Osteocyte (in vitro differentiated cells): ENCODE measurements around the gene ATP2C2. TPM values are rescaled to one million over a fixed set of nuclear protein-coding genes. Genes with fewer than 3 reads are reported as not detected.

Experiments
- DNase-seq: peaks from one replicate; pipeline ENCODE4 v3.0.0; 2021; ENCODE audit warnings: mixed read lengths; ENCODE audit not compliant: unreplicated experiment; ENCODE audit errors: extremely low spot score
- H3K27ac Mint-ChIP-seq: one replicate; pipeline ENCODE4 v1.8.0; 2021; ENCODE audit warnings: mild to moderate bottlenecking, mixed read lengths; ENCODE audit not compliant: unreplicated experiment
- H3K27me3 Mint-ChIP-seq: one replicate; pipeline ENCODE4 v1.8.0; 2021; ENCODE audit warnings: mixed read lengths; ENCODE audit not compliant: unreplicated experiment
- H3K36me3 Mint-ChIP-seq: one replicate; pipeline ENCODE4 v1.8.0; 2021; ENCODE audit warnings: mixed read lengths; ENCODE audit not compliant: unreplicated experiment
- H3K4me1 Mint-ChIP-seq: one replicate; pipeline ENCODE4 v1.8.0; 2021; ENCODE audit warnings: mixed read lengths; ENCODE audit not compliant: unreplicated experiment
- H3K4me3 Mint-ChIP-seq: one replicate; pipeline ENCODE4 v1.8.0; 2021; ENCODE audit warnings: mild to moderate bottlenecking, moderate library complexity, mixed read lengths; ENCODE audit not compliant: unreplicated experiment
- H3K9me3 Mint-ChIP-seq: one replicate; pipeline ENCODE4 v1.8.0; 2021; ENCODE audit warnings: mixed read lengths; ENCODE audit not compliant: unreplicated experiment
- CTCF ChIP-seq: fragments of 200-600 bp; sonication (generic); IDR thresholded peaks from 2 replicates; pipeline ENCODE4 v1.5.0; 2021; ENCODE audit warnings: antibody characterized with exemption, mild to moderate bottlenecking, moderate library complexity
- total RNA-seq: library from RNA; stranded (reverse); gene quantifications from 2 replicates; pipeline ENCODE4 v1.2.1, GENCODE V29; 2021

The ATP2C2 gene
- total RNA-seq, 1 donor from 2014 or later: not detected

DNA sequence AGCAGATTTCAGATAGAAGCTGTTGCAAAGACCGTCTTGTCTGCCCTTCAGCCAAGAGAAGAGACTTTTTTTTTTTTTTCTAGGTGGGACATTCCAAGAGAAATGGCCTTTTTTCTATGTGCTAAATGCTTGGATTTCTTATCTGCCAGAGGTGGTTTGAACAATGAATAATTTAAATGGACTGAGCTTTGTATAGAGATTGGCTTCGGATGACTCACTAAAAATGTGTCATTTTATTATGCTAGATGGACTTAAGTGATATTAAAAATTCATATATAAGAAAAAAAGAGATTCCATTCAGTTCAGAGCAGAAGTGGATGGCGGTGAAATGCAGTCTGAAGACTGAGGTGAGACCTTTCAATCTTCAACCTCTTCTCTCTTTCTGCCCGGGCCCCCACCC is 77.7 kb downstream of the ATP2C2 start:
- Mint-ChIP-seq H3K27ac (no peak overlapping the region), H3K27me3 (peaks cover 6% of the 10 kb centered on the region), H3K9me3 (no peaks in the 10 kb centered on the region), H3K4me1 (no peaks in the 10 kb centered on the region), H3K4me3 (no peak overlapping the region), H3K36me3 (no peaks in the 10 kb centered on the region)
- TF ChIP-seq CTCF: no peak
- DNase-seq: no peak

DNA sequence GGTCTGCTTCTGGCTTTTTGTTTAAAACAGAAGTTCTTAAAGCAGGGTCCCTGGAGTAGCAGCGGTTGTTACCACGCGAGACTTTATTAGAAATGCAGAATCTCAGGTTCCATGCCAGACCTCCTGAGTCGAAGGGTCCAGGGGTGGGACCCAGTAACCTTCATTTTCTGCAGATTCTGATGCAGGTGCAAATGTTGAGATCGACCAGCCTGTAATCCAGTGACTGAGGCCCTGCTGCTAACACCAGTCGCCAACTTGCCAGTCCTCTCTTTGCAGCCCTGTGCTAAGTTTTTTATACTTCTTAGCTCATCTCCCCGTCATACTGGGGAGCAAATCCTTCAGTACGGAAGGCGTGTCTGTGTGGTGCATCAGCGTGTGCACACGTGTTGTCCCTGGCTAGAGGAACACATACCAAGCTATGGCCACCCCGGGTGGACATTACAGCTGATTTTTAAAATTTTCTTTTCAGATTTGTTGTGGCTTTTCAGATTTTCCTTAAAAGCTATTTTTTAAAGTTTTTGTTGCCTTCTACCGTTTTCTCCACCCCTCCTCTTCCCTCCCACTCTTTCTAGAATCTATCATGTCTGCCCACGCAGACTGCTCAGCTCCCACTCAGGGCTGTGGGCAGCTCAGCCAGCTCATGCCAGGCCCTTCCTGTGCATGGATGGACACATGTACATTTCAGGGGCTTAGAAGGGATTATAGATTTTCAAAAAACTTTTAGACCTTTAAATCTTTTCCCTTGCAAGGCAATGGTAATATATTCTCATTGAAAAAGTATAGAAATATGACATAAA is 78.5 kb downstream of the ATP2C2 start:
- DNase-seq: no peak
- H3K27me3 Mint-ChIP-seq: peaks cover 4% of the 10 kb centered on the region
- no peaks in the 10 kb centered on the region for H3K9me3 Mint-ChIP-seq
- no peaks in the 10 kb centered on the region for H3K36me3 Mint-ChIP-seq
- H3K4me3 Mint-ChIP-seq: no peak overlapping the region
- H3K4me1 Mint-ChIP-seq: no peaks in the 10 kb centered on the region
- no peak overlapping the region for H3K27ac Mint-ChIP-seq
- no peak for TF ChIP-seq CTCF

GRCh38 chr16:84448444-84448843 is 80.1 kb downstream of the ATP2C2 start:
- no peak overlapping the region for H3K4me3 Mint-ChIP-seq
- no peaks in the 10 kb centered on the region for H3K36me3 Mint-ChIP-seq
- no peak overlapping the region for H3K27ac Mint-ChIP-seq
- no peaks in the 10 kb centered on the region for H3K4me1 Mint-ChIP-seq
- no peak for TF ChIP-seq CTCF
- no peak for DNase-seq
- H3K27me3 Mint-ChIP-seq: peaks cover 2% of the 10 kb centered on the region
- H3K9me3 Mint-ChIP-seq: no peaks in the 10 kb centered on the region

DNA sequence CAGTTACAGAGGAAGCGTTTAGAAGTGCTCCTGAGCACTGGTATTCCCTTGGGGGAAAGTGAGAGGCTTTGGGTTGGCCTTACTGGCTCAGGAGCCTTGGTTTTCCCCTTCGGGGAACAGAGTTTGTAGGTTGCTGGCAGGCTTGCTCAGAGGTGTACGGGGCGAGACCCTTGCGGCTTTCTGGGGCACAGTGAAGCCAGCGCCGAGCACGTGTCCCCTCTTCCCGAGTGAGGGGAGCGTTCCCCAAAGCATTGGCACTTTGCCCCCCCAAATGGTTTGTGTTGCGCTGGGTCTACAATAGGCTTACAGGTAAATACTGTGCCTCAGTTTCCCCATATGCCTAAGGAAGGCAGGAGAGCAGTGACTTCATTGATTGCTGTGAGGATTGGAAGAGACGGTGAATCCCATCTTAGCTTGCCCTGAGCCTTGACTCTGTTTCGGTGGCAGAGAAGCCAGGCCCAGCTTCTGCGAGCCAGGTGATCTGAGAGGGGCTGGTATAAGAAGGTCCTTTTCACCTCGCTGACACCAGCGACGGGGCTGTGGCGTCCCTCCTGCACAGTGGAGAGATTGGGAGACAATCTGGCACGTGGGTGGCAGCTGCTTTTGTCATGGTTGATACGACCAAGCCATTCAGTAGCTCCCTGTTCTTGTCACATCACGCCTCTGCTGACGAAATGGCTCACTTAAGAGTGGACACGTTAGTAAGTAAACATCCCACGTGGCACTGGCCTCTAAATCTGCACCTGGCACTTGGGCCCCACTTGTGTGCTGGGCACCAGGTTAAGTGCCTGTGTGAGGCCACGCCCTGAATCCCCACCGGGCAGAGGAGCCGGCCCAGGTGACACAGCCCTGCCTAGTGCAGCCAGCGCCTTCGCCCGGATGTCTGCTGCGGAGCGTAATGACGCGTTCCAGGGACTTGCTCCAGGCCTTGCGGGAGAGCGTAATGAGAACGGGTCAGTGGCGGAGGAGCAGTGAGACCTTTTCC is 81.1 kb downstream of the ATP2C2 start:
- TF ChIP-seq CTCF: no peak
- no peak overlapping the region for H3K4me3 Mint-ChIP-seq
- no peak overlapping the region for H3K27ac Mint-ChIP-seq
- H3K4me1 Mint-ChIP-seq: no peaks in the 10 kb centered on the region
- no peaks in the 10 kb centered on the region for H3K9me3 Mint-ChIP-seq
- no peaks in the 10 kb centered on the region for H3K36me3 Mint-ChIP-seq
- no peaks in the 10 kb centered on the region for H3K27me3 Mint-ChIP-seq
- DNase-seq: no peak
